SU-DHL-6 (cell line): ENCODE results near the gene HDDC3.

Experiments
- H2AFZ ChIP-seq: fragments of 200-600 bp; sonication (generic); 2 replicates; pipeline ENCODE4 v1.6.1; 2014; ENCODE audit warnings: low read depth, mild to moderate bottlenecking, moderate library complexity, mixed read lengths, antibody characterized with exemption, low read length; ENCODE audit not compliant: severe bottlenecking
- H3F3A ChIP-seq: fragments of 200-600 bp; shearing (Covaris generic); 2 replicates; pipeline ENCODE4 v1.6.0; 2016; ENCODE audit warnings: antibody characterized with exemption, mild to moderate bottlenecking; ENCODE audit not compliant: insufficient read depth
- H3K27ac ChIP-seq: fragments of 200-600 bp; sonication (generic); 2 replicates; pipeline ENCODE4 v1.5.1; 2016; ENCODE audit warnings: low read depth, mild to moderate bottlenecking, low read length, moderate library complexity, mixed read lengths
- H3K27me3 ChIP-seq: fragments of 200-600 bp; sonication (generic), shearing (Covaris generic); 2 replicates; pipeline ENCODE4 v1.6.0; 2014; ENCODE audit warnings: mild to moderate bottlenecking, low read length
- H3K36me3 ChIP-seq: fragments of 200-600 bp; sonication (generic); 2 replicates; pipeline ENCODE4 v1.6.1; 2014; ENCODE audit warnings: mild to moderate bottlenecking, low read length, mixed read lengths
- H3K4me2 ChIP-seq: fragments of 300-600, 200-600 bp; shearing (Covaris generic), sonication (generic); 2 replicates; pipeline ENCODE4 v1.6.0; 2014; ENCODE audit warnings: low read length, low read depth, mild to moderate bottlenecking; ENCODE audit not compliant: poor library complexity, severe bottlenecking
- H3K4me3 ChIP-seq: fragments of 200-600 bp; sonication (generic); 2 replicates; pipeline ENCODE4 v1.5.1; 2014; ENCODE audit warnings: antibody characterized with exemption, low read length, mild to moderate bottlenecking, mixed read lengths; ENCODE audit not compliant: insufficient read depth, poor library complexity, severe bottlenecking
- H3K79me2 ChIP-seq: fragments of 200-600 bp; sonication (generic); 2 replicates; pipeline ENCODE4 v1.6.1; 2014; ENCODE audit warnings: mild to moderate bottlenecking, low read length, moderate library complexity; ENCODE audit not compliant: insufficient read depth
- H3K9ac ChIP-seq: fragments of 200-600 bp; sonication (generic); 2 replicates; pipeline ENCODE4 v1.7.0; 2014; ENCODE audit warnings: mild to moderate bottlenecking, low read length
- H3K9me2 ChIP-seq: fragments of 200-600 bp; sonication (generic); replicated peaks from 2 replicates; pipeline ENCODE4 v1.6.1; 2014; ENCODE audit warnings: low read length; ENCODE audit not compliant: insufficient read depth
- H3K9me3 ChIP-seq: fragments of 200-600 bp; sonication (generic); 2 replicates; pipeline ENCODE4 v1.6.1; 2014; ENCODE audit warnings: low read length, mixed read lengths; ENCODE audit not compliant: insufficient read depth
- H4K20me1 ChIP-seq: fragments of 200-600 bp; sonication (generic); 2 replicates; pipeline ENCODE4 v1.6.1; 2014; ENCODE audit warnings: low read depth, mild to moderate bottlenecking, antibody characterized with exemption, low read length, moderate library complexity, mixed read lengths
- EZH2phosphoT487 ChIP-seq: fragments of 200-600 bp; sonication (generic), shearing (Covaris generic); conservative IDR thresholded peaks from 2 replicates; pipeline ENCODE4 v1.6.1; 2018; ENCODE audit warnings: mild to moderate bottlenecking, antibody characterized with exemption, low read length, moderate library complexity, mixed read lengths
- TF ChIP-seq, protein P1 (sequence below): fragments of 200-600 bp; sonication (generic); IDR thresholded peaks from one replicate; pipeline ENCODE4 v1.5.1; 2017; ENCODE audit warnings: antibody characterized with exemption, mild to moderate bottlenecking, low read length, moderate library complexity; ENCODE audit not compliant: insufficient read depth, poor library complexity, severe bottlenecking

Gene HDDC3

DNA sequence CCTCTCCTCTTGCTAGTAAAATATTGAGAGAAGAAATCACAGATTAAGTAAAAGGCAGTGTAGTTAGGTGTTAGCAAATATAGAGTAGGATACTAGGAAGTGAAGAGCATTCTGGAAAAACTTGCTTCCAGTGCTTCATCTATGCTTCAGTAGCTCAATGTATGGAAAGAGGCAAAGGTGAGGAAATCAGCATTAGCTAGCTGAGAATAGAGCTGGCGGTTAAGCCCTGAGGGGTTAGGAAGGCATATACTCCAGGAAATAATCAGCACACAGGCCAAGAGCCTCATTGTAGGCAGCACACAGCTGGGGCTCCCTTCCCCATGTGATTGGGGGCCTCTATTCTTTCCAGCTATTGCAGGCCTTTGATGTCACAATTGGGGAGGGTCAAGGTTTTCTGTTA is 36.1 kb upstream of the HDDC3 start:
- H3K27me3 ChIP-seq = no peaks in the 10 kb centered on the region
- H2AFZ ChIP-seq = no peak overlapping the region
- H3K27ac ChIP-seq = no peak overlapping the region
- no peak overlapping the region for H3K9ac ChIP-seq
- no peaks in the 10 kb centered on the region for H3K79me2 ChIP-seq
- H3K9me3 ChIP-seq = no peaks in the 10 kb centered on the region
- peaks cover 40% of the 10 kb centered on the region; the same call in 1 of the 2 replicates for H3K36me3 ChIP-seq
- no peak overlapping the region for H3K4me2 ChIP-seq
- peaks cover 17% of the 10 kb centered on the region; the same call in 1 of the 2 replicates for H3F3A ChIP-seq
- H3K9me2 ChIP-seq = no peaks in the 10 kb centered on the region
- no peak overlapping the region for H3K4me3 ChIP-seq
- TF ChIP-seq EZH2phosphoT487 = no peak
- TF ChIP-seq, protein P1, sequence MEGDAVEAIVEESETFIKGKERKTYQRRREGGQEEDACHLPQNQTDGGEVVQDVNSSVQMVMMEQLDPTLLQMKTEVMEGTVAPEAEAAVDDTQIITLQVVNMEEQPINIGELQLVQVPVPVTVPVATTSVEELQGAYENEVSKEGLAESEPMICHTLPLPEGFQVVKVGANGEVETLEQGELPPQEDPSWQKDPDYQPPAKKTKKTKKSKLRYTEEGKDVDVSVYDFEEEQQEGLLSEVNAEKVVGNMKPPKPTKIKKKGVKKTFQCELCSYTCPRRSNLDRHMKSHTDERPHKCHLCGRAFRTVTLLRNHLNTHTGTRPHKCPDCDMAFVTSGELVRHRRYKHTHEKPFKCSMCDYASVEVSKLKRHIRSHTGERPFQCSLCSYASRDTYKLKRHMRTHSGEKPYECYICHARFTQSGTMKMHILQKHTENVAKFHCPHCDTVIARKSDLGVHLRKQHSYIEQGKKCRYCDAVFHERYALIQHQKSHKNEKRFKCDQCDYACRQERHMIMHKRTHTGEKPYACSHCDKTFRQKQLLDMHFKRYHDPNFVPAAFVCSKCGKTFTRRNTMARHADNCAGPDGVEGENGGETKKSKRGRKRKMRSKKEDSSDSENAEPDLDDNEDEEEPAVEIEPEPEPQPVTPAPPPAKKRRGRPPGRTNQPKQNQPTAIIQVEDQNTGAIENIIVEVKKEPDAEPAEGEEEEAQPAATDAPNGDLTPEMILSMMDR = no peak
- H4K20me1 ChIP-seq = no peaks in the 10 kb centered on the region

DNA sequence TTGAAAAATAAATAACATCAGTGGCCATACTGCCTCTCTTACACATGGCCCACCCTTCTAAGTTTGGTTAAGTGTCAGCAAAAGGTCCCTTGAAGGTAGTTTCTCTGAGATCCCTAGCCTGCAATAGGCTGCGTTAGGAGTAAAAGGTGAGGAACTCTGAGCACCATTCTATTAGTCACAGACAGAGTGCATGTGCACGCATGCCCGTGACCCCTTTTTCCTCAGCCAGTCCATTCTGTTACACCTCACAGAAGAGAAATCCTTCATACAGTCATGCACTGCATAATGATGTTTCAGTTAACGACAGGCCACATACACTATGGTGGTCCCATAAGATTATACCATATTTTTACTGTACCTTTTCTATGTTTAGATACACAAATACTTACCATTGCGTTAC is 34.9 kb upstream of the HDDC3 start:
- H2AFZ ChIP-seq = no peak overlapping the region
- H3K9me2 ChIP-seq = no peaks in the 10 kb centered on the region
- no peaks in the 10 kb centered on the region for H3K27me3 ChIP-seq
- TF ChIP-seq EZH2phosphoT487 = no peak
- TF ChIP-seq, protein P1 = no peak
- H4K20me1 ChIP-seq = 0 out of 2 replicates have a peak, but pooled peaks cover 2% of the 10 kb centered on the region
- H3K79me2 ChIP-seq = no peaks in the 10 kb centered on the region
- no peak overlapping the region for H3K4me2 ChIP-seq
- no peak overlapping the region for H3K9ac ChIP-seq
- H3K27ac ChIP-seq = no peak overlapping the region
- H3K9me3 ChIP-seq = no peaks in the 10 kb centered on the region
- no peak overlapping the region for H3K4me3 ChIP-seq
- H3K36me3 ChIP-seq = peaks cover 43% of the 10 kb centered on the region; the same call in 1 of the 2 replicates
- peaks cover 29% of the 10 kb centered on the region for H3F3A ChIP-seq

DNA sequence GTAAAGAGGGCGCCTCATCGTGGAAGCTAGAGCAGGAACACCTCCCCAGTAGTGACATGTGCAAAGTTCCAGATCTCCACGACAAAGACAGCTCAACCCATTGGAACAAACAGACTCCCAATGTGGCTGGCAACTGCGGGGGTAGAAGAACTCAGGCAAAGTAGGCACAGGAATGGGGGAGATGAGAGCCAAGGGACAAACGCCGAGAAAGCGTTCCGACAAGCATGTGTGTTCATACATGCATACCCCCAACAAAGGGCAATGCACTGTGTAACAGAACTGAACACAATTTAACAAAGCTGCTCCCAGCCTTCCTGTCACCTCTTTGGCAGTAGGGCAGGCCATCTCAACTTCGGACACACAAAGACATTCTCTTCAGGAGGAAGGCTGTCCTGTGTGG is 33.9 kb upstream of the HDDC3 start:
- Histone ChIP-seq H3K27me3 (no peaks in the 10 kb centered on the region), H3F3A (peaks cover 31% of the 10 kb centered on the region), H3K4me3 (no peak overlapping the region), H3K9me2 (no peaks in the 10 kb centered on the region), H2AFZ (no peak overlapping the region), H4K20me1 (0 out of 2 replicates have a peak, but pooled peaks cover 4% of the 10 kb centered on the region), H3K79me2 (no peaks in the 10 kb centered on the region), H3K4me2 (no peak overlapping the region), H3K9ac (no peak overlapping the region), H3K27ac (no peak overlapping the region), H3K9me3 (no peaks in the 10 kb centered on the region), H3K36me3 (peaks cover 43% of the 10 kb centered on the region; the same call in 1 of the 2 replicates)
- TF ChIP-seq, protein P1 = no peak
- TF ChIP-seq EZH2phosphoT487 = no peak
